HEK293 (cell line): Measurements from ENCODE around the gene ZFX.

Source experiments
- BCL11B ChIP-seq: fragments of 450-650 bp; formaldehyde crosslinking; IDR thresholded peaks from 2 replicates; pipeline ENCODE4 v1.5.1; 2016; ENCODE audit warnings: low read depth, missing biosample characterization, missing genetic modification characterization
- BCL6B ChIP-seq: fragments of 450-650 bp; formaldehyde crosslinking; IDR thresholded peaks from 2 replicates; pipeline ENCODE4 v1.5.1; 2017; ENCODE audit warnings: missing biosample characterization, missing genetic modification characterization
- FEZF1 ChIP-seq: fragments of 450-650 bp; formaldehyde crosslinking; IDR thresholded peaks from 2 replicates; pipeline ENCODE4 v1.5.1; 2016; ENCODE audit warnings: missing biosample characterization, missing genetic modification characterization
- GFI1B ChIP-seq: fragments of 450-650 bp; formaldehyde crosslinking; IDR thresholded peaks from 2 replicates; pipeline ENCODE4 v1.5.1; 2016; ENCODE audit warnings: missing biosample characterization, missing genetic modification characterization
- KLF10 ChIP-seq: fragments of 450-650 bp; IDR thresholded peaks from 2 replicates; pipeline ENCODE4 v1.5.1; 2018; ENCODE audit warnings: missing biosample characterization, mild to moderate bottlenecking, missing genetic modification characterization
- KLF9 ChIP-seq: fragments of 450-650 bp; formaldehyde crosslinking; IDR thresholded peaks from 2 replicates; pipeline ENCODE4 v1.5.1; 2016; ENCODE audit warnings: missing biosample characterization, missing genetic modification characterization, low read depth
- PRDM1 ChIP-seq: fragments of 450-650 bp; formaldehyde crosslinking; IDR thresholded peaks from 2 replicates; pipeline ENCODE4; 2016; ENCODE audit warnings: missing biosample characterization, missing genetic modification characterization
- SCRT2 ChIP-seq: fragments of 450-650 bp; formaldehyde crosslinking; IDR thresholded peaks from 2 replicates; pipeline ENCODE4 v1.5.1; 2016; ENCODE audit warnings: missing biosample characterization, missing genetic modification characterization
- ZEB2 ChIP-seq: fragments of 450-650 bp; formaldehyde crosslinking; IDR thresholded peaks from 2 replicates; pipeline ENCODE4 v1.5.1; 2016; ENCODE audit warnings: missing biosample characterization, missing genetic modification characterization
- ZNF157 ChIP-seq: fragments of 450-650 bp; formaldehyde crosslinking; IDR thresholded peaks from 2 replicates; pipeline ENCODE4 v1.5.1; 2016; ENCODE audit warnings: missing biosample characterization, missing genetic modification characterization
- ZNF19 ChIP-seq: fragments of 450-650 bp; formaldehyde crosslinking; IDR thresholded peaks from 2 replicates; pipeline ENCODE4; 2016; ENCODE audit warnings: missing biosample characterization, missing genetic modification characterization, low read depth
- ZNF221 ChIP-seq: fragments of 450-650 bp; formaldehyde crosslinking; IDR thresholded peaks from 2 replicates; pipeline ENCODE4 v1.5.1; 2017; ENCODE audit warnings: missing biosample characterization, missing genetic modification characterization, borderline replicate concordance
- ZNF366 ChIP-seq: fragments of 450-650 bp; formaldehyde crosslinking; conservative IDR thresholded peaks from 2 replicates; pipeline ENCODE4 v1.5.1; 2016; ENCODE audit warnings: missing biosample characterization, missing genetic modification characterization
- ZNF510 ChIP-seq: fragments of 450-650 bp; formaldehyde crosslinking; IDR thresholded peaks from 2 replicates; pipeline ENCODE4 v1.5.1; 2018; ENCODE audit warnings: mild to moderate bottlenecking, missing genetic modification characterization, missing biosample characterization; ENCODE audit not compliant: insufficient replicate concordance
- ZNF518A ChIP-seq: fragments of 450-650 bp; formaldehyde crosslinking; conservative IDR thresholded peaks from 2 replicates; pipeline ENCODE4 v1.5.1; 2016; ENCODE audit warnings: low read depth, missing biosample characterization, missing genetic modification characterization
- ZNF529 ChIP-seq: fragments of 450-650 bp; formaldehyde crosslinking; IDR thresholded peaks from 2 replicates; pipeline ENCODE4 v1.5.1; 2017; ENCODE audit warnings: missing genetic modification characterization, missing biosample characterization; ENCODE audit not compliant: insufficient replicate concordance
- ZNF555 ChIP-seq: fragments of 450-650 bp; formaldehyde crosslinking; conservative IDR thresholded peaks from 2 replicates; pipeline ENCODE4 v1.5.1; 2017; ENCODE audit warnings: missing biosample characterization, mild to moderate bottlenecking, missing genetic modification characterization, inconsistent platforms
- ZNF600 ChIP-seq: fragments of 450-650 bp; formaldehyde crosslinking; IDR thresholded peaks from 2 replicates; pipeline ENCODE4 v1.5.1; 2016; ENCODE audit warnings: missing biosample characterization, missing genetic modification characterization
- ZNF639 ChIP-seq: fragments of 450-650 bp; formaldehyde crosslinking; IDR thresholded peaks from 2 replicates; pipeline ENCODE4 v1.5.1; 2016; ENCODE audit warnings: missing biosample characterization, missing genetic modification characterization
- TF ChIP-seq, protein P1 (sequence below): fragments of 450-650 bp; formaldehyde crosslinking; IDR thresholded peaks from 2 replicates; pipeline ENCODE4 v1.5.1; 2017; ENCODE audit warnings: missing biosample characterization, missing genetic modification characterization
- TF ChIP-seq, protein P2 (sequence below): fragments of 450-650 bp; formaldehyde crosslinking; IDR thresholded peaks from 2 replicates; pipeline ENCODE4 v1.5.1; 2016; ENCODE audit warnings: missing biosample characterization, missing genetic modification characterization, low read depth
- TF ChIP-seq, protein P3 (sequence below): fragments of 450-650 bp; formaldehyde crosslinking; IDR thresholded peaks from 2 replicates; pipeline ENCODE4 v1.5.1; 2016; ENCODE audit warnings: missing biosample characterization, missing genetic modification characterization
- TF ChIP-seq, protein P4 (sequence below): fragments of 450-650 bp; formaldehyde crosslinking; conservative IDR thresholded peaks from 2 replicates; pipeline ENCODE4 v1.5.1; 2016; ENCODE audit warnings: low read depth, missing biosample characterization, missing genetic modification characterization

Gene ZFX

DNA sequence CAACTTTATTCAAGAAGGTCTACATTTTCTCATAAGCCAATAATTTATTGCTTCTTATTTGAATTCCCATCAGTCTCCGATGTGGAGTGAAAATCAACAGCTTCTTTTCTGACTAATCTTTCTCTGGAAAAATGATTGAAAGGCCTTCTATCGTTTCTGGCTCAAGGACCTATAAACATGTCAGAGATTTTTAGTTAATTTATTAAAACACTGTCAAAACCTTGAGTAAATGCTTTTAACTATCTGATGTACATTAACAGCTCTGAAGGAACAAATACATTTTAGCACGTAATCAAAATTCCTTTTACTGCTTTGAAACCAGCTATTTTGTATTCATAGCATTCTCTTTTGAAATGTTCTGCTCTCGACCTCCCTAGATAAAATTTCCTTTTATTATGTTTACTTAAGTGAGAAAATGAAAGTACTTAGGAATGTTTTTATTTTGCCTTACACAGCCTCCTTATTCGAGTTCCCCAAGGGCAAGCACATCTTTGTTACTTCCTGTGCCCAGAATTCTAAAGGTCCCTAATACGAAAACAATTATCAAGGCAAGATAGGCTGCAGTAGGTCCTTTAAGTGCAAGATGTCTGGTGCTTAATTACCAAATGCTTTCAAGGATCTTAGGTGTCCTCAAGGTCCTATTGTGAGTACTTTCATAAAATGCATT is 3.1 kb upstream of the ZFX start (continued):
- TF ChIP-seq BCL6B (tag by site-specific recombination) (0 out of 2 replicates have a peak, but pooled peaks have one; percentile 40), GFI1B (tag by site-specific recombination) (peak; percentile 89), ZNF157 (tag by site-specific recombination) (no peak), ZEB2 (tag by site-specific recombination) (peak; percentile 83), FEZF1 (tag by site-specific recombination) (peak; percentile 99), SCRT2 (tag by site-specific recombination) (peak; percentile 61), ZNF600 (tag by site-specific recombination) (peak; percentile 48), KLF9 (tag by site-specific recombination) (no peak), ZNF510 (no peak), ZNF366 (peak; percentile 57), ZNF555 (no peak), ZNF221 (tag by site-specific recombination) (no peak), ZNF529 (no peak), ZNF518A (tag by site-specific recombination) (no peak), PRDM1 (tag by site-specific recombination) (peak; percentile 45; the same call in 1 of the 2 replicates), BCL11B (peak; percentile 86), ZNF19 (no peak), KLF10 (tag by site-specific recombination) (peak; percentile 29), ZNF639 (tag by site-specific recombination) (peak; percentile 87; the same call in 1 of the 2 replicates)
- TF ChIP-seq, protein P1, sequence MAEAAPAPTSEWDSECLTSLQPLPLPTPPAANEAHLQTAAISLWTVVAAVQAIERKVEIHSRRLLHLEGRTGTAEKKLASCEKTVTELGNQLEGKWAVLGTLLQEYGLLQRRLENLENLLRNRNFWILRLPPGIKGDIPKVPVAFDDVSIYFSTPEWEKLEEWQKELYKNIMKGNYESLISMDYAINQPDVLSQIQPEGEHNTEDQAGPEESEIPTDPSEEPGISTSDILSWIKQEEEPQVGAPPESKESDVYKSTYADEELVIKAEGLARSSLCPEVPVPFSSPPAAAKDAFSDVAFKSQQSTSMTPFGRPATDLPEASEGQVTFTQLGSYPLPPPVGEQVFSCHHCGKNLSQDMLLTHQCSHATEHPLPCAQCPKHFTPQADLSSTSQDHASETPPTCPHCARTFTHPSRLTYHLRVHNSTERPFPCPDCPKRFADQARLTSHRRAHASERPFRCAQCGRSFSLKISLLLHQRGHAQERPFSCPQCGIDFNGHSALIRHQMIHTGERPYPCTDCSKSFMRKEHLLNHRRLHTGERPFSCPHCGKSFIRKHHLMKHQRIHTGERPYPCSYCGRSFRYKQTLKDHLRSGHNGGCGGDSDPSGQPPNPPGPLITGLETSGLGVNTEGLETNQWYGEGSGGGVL (tag by site-specific recombination) = no peak
- TF ChIP-seq, protein P2, sequence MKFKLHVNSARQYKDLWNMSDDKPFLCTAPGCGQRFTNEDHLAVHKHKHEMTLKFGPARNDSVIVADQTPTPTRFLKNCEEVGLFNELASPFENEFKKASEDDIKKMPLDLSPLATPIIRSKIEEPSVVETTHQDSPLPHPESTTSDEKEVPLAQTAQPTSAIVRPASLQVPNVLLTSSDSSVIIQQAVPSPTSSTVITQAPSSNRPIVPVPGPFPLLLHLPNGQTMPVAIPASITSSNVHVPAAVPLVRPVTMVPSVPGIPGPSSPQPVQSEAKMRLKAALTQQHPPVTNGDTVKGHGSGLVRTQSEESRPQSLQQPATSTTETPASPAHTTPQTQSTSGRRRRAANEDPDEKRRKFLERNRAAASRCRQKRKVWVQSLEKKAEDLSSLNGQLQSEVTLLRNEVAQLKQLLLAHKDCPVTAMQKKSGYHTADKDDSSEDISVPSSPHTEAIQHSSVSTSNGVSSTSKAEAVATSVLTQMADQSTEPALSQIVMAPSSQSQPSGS (tag by site-specific recombination) = peak; percentile 63
- TF ChIP-seq, protein P3, sequence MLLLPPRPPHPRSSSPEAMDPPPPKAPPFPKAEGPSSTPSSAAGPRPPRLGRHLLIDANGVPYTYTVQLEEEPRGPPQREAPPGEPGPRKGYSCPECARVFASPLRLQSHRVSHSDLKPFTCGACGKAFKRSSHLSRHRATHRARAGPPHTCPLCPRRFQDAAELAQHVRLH (tag by site-specific recombination) = peak; percentile 78; the same call in 1 of the 2 replicates
- TF ChIP-seq, protein P4, sequence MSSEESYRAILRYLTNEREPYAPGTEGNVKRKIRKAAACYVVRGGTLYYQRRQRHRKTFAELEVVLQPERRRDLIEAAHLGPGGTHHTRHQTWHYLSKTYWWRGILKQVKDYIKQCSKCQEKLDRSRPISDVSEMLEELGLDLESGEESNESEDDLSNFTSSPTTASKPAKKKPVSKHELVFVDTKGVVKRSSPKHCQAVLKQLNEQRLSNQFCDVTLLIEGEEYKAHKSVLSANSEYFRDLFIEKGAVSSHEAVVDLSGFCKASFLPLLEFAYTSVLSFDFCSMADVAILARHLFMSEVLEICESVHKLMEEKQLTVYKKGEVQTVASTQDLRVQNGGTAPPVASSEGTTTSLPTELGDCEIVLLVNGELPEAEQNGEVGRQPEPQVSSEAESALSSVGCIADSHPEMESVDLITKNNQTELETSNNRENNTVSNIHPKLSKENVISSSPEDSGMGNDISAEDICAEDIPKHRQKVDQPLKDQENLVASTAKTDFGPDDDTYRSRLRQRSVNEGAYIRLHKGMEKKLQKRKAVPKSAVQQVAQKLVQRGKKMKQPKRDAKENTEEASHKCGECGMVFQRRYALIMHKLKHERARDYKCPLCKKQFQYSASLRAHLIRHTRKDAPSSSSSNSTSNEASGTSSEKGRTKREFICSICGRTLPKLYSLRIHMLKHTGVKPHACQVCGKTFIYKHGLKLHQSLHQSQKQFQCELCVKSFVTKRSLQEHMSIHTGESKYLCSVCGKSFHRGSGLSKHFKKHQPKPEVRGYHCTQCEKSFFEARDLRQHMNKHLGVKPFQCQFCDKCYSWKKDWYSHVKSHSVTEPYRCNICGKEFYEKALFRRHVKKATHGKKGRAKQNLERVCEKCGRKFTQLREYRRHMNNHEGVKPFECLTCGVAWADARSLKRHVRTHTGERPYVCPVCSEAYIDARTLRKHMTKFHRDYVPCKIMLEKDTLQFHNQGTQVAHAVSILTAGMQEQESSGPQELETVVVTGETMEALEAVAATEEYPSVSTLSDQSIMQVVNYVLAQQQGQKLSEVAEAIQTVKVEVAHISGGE (tag by site-specific recombination) = peak; percentile 37
